ENCODE results near the gene THADA.

- TF ChIP-seq, protein P1, sequence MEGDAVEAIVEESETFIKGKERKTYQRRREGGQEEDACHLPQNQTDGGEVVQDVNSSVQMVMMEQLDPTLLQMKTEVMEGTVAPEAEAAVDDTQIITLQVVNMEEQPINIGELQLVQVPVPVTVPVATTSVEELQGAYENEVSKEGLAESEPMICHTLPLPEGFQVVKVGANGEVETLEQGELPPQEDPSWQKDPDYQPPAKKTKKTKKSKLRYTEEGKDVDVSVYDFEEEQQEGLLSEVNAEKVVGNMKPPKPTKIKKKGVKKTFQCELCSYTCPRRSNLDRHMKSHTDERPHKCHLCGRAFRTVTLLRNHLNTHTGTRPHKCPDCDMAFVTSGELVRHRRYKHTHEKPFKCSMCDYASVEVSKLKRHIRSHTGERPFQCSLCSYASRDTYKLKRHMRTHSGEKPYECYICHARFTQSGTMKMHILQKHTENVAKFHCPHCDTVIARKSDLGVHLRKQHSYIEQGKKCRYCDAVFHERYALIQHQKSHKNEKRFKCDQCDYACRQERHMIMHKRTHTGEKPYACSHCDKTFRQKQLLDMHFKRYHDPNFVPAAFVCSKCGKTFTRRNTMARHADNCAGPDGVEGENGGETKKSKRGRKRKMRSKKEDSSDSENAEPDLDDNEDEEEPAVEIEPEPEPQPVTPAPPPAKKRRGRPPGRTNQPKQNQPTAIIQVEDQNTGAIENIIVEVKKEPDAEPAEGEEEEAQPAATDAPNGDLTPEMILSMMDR (optimal IDR thresholded peaks at IDR 0.05 in 1 of 3, IDR thresholded peaks at IDR 0.05 in 1 of 3, conservative IDR thresholded peaks at IDR 0.05 in 1 of 3; ENCODE audit: extremely low read depth in 1 of 3, insufficient read depth in 2 of 3, low read length in 3 of 3): no peak
- TF ChIP-seq EZH2 (IDR thresholded peaks at IDR 0.05; ENCODE audit: low read length): no peak
Measured at GRCh38 chr2:43269074-43269572, 326.7 kb downstream of the THADA start.

All from keratinocyte (primary cell).